ENCODE measurements around the gene DHDH.

Gene DHDH

DNA sequence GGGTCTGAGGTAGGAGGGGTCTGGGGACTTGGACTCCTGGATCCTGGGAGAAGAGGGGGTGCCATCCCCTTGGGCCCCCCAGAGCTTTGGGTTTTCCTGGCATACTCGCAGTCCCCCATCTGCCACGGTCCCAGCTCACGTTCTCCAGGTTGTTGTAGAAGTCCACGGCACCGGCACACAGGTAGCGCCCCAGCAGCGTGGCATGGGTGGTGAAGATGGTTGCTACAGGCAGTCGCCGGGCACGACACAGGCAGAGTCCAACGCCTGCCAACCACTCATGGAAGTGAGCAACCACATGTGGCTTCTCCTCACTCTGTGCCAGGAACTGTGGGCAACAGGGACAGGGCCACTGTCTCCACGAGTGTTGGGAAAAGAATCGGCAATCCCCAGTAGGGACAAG lies 52.2 kb downstream of the DHDH start:
- TF ChIP-seq, protein P1, sequence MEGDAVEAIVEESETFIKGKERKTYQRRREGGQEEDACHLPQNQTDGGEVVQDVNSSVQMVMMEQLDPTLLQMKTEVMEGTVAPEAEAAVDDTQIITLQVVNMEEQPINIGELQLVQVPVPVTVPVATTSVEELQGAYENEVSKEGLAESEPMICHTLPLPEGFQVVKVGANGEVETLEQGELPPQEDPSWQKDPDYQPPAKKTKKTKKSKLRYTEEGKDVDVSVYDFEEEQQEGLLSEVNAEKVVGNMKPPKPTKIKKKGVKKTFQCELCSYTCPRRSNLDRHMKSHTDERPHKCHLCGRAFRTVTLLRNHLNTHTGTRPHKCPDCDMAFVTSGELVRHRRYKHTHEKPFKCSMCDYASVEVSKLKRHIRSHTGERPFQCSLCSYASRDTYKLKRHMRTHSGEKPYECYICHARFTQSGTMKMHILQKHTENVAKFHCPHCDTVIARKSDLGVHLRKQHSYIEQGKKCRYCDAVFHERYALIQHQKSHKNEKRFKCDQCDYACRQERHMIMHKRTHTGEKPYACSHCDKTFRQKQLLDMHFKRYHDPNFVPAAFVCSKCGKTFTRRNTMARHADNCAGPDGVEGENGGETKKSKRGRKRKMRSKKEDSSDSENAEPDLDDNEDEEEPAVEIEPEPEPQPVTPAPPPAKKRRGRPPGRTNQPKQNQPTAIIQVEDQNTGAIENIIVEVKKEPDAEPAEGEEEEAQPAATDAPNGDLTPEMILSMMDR (conservative IDR thresholded peaks at IDR 0.05; ENCODE audit: low read depth, low read length) = no peak
- no peak for DNase-seq (ENCODE audit: low read depth)
- H3K4me3 ChIP-seq (ENCODE audit: low read depth, low read length) = no peak overlapping the region

DNA sequence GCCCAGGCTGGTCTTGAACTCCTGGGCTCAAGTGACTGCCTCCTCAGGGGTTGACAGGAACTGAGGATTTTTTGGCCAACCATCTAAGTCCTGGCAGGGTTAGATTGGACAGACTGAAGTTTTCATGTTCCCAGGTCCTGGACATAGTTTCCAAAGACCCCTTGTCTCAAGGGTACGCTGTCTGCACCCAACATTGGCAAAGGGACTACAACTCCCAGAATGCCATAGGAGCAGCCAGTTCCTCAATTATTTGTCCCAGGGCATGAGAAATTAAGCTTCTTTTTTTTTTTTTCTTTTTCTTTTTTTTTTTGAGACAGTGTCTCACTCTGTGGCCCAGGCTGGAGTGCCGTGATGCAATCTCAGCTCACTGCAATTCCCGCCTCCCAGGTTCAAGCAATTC lies 52.7 kb downstream of the DHDH start:
- TF ChIP-seq, protein P1 (conservative IDR thresholded peaks at IDR 0.05; ENCODE audit: low read depth, low read length) = no peak

DNA sequence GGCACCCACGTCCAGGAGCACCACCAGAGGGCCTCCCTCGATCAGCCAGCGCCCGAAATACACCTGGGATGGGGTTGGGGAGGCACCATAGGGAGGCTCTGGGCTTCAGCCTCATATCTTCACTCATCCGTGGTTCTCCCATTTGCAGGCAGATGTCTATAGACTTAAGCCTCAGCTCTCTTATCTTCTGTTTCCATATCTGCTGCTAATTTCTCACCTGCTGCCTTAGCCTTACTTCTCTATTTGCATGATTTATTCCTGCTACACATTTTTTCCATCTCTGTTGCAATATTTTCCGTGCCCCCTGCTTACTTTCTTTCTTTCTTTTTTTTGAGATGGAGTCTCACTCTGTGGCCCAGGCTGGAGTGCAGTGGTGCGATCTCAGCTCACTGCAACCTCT lies 53.8 kb downstream of the DHDH start:
- no peak for DNase-seq (ENCODE audit: low read depth)
- TF ChIP-seq, protein P1 (conservative IDR thresholded peaks at IDR 0.05; ENCODE audit: low read depth, low read length) = no peak
- H3K4me3 ChIP-seq (ENCODE audit: low read depth, low read length) = no peak overlapping the region

More for the DNA sequence above, 52.7 kb downstream of the DHDH start:
- DNase-seq (ENCODE audit: low read depth) = no peak
- no peak overlapping the region for H3K4me3 ChIP-seq (ENCODE audit: low read depth, low read length)

DNA sequence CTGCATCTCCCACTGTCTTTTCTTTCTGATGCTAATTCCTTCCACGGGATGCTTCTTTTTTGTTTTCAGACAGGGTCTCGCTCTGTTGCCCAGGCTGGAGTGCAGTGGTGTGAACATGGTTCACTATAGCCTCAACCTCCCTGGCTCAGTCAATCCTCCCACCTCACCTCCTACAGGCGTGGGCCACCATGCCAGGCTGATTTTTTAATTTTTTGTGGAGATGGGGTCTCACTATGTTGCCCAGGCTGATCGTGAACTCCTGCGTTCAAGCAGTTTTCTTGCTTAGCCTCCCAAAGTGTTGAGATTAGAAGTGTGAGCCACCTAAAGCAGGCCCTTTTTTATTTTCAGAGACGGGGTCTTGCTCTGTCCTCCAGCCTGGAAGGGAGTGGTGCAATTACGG lies 54.8 kb downstream of the DHDH start:
- no peak for DNase-seq (ENCODE audit: low read depth)
- H3K4me3 ChIP-seq (ENCODE audit: low read depth, low read length) = no peak overlapping the region
- TF ChIP-seq, protein P1 (conservative IDR thresholded peaks at IDR 0.05; ENCODE audit: low read depth, low read length) = no peak

DNA sequence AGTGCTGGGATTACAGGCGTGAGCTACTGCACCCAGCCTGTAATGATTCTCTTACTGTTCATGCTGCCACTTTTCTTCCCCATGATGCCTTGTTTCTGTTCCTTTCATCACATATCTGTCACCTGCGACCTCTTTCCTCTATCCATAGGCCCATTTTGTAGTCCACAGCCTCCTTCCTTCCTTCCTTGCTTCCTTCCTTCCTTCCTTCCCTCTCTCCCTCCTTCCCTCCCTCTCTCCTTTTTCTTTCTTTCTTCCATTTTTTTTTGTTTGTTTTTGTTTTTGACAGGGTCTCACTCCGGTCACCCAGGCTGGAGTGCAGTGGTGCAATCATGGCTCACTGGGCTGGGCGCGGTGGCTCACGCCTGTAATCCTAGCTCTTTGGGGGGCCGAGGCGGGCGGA lies 55.4 kb downstream of the DHDH start:
- no peak for DNase-seq (ENCODE audit: low read depth)
- TF ChIP-seq, protein P1 (conservative IDR thresholded peaks at IDR 0.05; ENCODE audit: low read depth, low read length) = no peak
- H3K4me3 ChIP-seq (ENCODE audit: low read depth, low read length) = no peak overlapping the region

DNA sequence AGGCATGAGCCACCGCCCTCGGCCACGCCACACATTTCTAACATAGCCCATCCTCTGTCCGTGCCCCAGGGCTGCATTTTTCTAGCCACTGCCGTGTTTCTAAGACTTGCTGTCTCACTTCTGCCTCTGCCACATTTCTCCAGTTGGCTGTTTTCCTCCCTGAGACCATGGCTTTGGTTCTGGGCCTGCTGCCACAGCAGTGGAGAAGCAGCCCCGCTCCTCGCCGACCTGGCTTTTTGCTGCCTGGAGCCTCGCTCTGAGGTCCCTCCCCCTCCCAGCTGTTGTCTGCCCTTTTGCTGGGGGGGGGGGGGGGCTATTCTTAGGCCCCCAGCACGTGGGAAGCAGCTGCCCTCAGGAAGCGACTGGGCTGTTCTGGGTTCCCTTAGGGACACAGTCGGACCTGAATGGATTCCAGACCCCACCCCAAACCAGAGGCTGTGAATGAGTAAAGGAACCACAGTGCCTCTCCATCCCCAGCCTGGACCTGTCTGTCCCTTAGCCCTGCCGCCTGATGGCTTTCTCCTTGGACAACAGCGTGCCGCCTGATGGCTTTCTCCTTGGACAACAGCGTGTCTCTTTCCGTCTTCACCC lies 56.3 kb downstream of the DHDH start:
- no peak overlapping the region for H3K4me3 ChIP-seq (ENCODE audit: low read depth, low read length)
- TF ChIP-seq, protein P1 (conservative IDR thresholded peaks at IDR 0.05; ENCODE audit: low read depth, low read length) = no peak
- no peak for DNase-seq (ENCODE audit: low read depth)

DNA sequence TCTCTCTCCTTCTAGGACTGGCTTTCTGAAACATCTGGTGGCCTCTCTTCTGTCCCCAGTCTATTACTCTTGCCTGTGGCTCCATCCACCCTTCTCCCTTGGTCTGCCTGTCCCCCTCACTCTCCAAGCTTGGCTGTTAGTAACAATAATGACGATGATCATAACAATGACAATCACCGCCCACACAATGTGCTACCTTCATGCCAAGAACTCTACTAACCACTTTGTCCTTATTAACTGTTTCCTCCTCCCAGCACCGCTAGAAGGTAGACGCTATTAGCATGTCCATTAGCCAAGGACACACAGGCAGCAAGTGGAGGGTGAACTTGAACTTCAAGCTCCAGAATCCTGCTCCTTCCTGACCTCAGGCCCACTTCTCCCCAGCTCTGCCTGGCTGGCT lies 56.9 kb downstream of the DHDH start:
- TF ChIP-seq, protein P1 (conservative IDR thresholded peaks at IDR 0.05; ENCODE audit: low read depth, low read length) = no peak
- no peak overlapping the region for H3K4me3 ChIP-seq (ENCODE audit: low read depth, low read length)
- DNase-seq (ENCODE audit: low read depth) = no peak
